K562 treated with DMSO at 1 percent for 12 hours (cell line): Measurements from ENCODE around the gene SEMA5B. TPM values are rescaled to one million over a fixed set of nuclear protein-coding genes. Genes with fewer than 3 reads are reported as not detected.

ENCODE experiments used
- total RNA-seq: library from RNA; unstranded; fragments of 300-600 nt; gene quantifications from 2 replicates; pipeline ENCODE4 v1.2.3, GENCODE V29; 2022; ENCODE audit not compliant: insufficient read depth

Gene SEMA5B, protein sequence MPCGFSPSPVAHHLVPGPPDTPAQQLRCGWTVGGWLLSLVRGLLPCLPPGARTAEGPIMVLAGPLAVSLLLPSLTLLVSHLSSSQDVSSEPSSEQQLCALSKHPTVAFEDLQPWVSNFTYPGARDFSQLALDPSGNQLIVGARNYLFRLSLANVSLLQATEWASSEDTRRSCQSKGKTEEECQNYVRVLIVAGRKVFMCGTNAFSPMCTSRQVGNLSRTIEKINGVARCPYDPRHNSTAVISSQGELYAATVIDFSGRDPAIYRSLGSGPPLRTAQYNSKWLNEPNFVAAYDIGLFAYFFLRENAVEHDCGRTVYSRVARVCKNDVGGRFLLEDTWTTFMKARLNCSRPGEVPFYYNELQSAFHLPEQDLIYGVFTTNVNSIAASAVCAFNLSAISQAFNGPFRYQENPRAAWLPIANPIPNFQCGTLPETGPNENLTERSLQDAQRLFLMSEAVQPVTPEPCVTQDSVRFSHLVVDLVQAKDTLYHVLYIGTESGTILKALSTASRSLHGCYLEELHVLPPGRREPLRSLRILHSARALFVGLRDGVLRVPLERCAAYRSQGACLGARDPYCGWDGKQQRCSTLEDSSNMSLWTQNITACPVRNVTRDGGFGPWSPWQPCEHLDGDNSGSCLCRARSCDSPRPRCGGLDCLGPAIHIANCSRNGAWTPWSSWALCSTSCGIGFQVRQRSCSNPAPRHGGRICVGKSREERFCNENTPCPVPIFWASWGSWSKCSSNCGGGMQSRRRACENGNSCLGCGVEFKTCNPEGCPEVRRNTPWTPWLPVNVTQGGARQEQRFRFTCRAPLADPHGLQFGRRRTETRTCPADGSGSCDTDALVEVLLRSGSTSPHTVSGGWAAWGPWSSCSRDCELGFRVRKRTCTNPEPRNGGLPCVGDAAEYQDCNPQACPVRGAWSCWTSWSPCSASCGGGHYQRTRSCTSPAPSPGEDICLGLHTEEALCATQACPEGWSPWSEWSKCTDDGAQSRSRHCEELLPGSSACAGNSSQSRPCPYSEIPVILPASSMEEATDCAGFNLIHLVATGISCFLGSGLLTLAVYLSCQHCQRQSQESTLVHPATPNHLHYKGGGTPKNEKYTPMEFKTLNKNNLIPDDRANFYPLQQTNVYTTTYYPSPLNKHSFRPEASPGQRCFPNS
- total RNA-seq = not detected in 2 replicates

DNA sequence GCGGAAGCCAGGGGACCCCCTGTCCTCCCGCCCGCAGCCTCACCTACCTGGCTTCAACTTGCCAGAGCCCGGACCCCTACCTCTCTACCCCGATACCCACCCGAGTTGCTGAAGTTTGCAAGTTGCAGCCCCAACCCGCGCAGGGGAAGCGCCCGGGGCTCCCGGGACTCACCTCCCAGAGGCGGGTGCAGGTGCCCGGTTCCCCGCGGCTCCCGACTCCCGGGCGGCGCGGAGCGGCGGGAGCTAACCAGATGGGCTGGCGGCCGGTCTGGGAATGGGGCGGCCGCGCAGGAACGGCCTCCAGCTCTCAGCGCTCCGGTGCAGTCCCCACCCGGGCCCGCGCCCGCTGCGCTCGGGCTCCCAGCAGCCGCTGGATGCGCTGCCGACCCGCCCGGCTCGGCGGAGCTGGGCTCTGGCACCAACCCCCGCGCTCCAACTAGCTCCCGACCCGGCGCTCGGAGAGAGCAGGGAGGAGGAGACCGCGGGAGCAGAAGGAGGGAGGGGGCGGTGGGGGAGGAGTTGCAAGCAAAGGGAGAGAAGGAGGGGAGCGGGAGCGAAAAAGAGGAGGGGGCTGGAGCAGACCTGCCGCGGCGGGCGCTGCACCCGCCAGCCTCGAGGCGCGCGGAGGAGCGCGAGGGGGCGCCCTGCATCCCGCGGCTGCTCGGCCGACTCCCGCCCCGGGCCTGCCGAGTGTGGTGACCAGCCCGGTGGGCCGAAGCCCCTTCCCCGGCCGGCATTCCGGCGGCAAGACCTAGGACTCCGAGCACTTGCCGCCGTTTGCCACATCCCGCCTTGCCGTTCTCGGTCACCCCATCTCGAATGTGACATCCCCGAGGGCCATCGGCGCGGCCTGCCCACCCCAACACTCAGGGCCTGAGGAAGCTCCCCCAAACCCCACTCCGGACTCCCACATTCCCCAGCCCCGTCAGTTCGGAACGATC, at the start of gene SEMA5B:
TSS of gene SEMA5B (minus strand) at position 472 of the 941 bp plus-strand sequence. CDS start 66,500 bp downstream, outside the sequence.

DNA sequence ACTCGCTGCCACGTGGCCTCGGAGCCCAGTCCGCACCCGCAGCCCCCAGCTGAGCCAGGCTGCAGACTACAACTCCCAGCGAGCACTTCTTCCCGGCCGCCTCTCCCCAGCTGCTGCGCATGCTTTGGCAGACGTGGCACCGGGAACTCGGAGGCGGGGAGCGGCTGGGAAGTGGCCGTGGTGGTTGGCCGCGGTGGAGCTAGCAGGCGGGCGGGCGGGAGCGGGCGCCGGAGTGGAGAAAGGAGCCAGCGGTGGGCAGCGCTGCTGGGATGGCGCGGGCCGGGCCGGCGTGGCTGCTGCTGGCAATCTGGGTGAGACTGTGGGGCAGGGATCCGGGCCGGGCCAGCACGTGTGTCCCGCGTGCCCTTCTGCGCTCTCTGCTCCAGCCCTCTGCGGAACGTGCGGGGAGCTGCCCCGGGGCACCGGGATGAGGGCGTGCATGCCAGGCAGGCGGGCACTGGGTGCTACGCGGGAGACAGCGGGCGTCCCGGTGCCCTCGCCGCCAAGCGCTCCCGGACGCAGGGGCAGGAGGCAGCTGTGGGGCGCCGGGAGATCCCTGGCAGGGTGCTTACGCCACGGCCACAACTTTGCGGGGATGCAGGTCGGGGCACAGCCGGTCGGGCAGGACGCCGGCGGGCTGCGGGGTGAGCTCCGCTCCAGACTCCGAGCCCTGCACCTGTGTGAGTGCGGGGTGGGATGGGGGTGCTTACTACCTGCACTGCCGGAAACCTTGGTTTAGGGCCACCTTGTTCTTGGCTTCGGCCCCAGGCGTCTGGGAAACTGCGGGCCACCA, 39.5 kb upstream of the SEMA5B start, which contains the start of gene PDIA5:
TSS of gene PDIA5 (plus strand) at position 130 of the 793 bp plus-strand sequence. CDS start at position 270, 140 bp downstream.

Other genes starting within 250 kb of the SEMA5B start
- 1.2 and 7.1 TPM in 2 replicates for gene HSPBAP1, start 233.9 kb downstream of the SEMA5B start, total RNA-seq
- gene SLC49A4, start 232.7 kb downstream of the SEMA5B start, total RNA-seq = 0.85 and 2.5 TPM in 2 replicates
- gene PDIA5, start 39.3 kb upstream of the SEMA5B start, total RNA-seq = 18.1 and 24.6 TPM in 2 replicates
- 9.4 and 16.8 TPM in 2 replicates for gene SEC22A, start 174.2 kb upstream of the SEMA5B start, total RNA-seq